ENCODE measurements around the gene NUP37.
A peak's percentile ranks its signal among the peaks of the same experiment; 100 is the strongest.

Gene NUP37

GRCh38 chr12:102120564-102120873 lies 605 bp upstream of the NUP37 start:
- no peak for TF ChIP-seq CTCF (IDR thresholded peaks at IDR 0.05; ENCODE audit: poor library complexity, severe bottlenecking)
- Histone ChIP-seq H3K27ac (ENCODE audit: poor library complexity, severe bottlenecking) (peak overlapping the region; percentile 74), H3K9me3 (ENCODE audit: severe bottlenecking) (no peaks in the 10 kb centered on the region), H3K36me3 (ENCODE audit: low read depth) (peaks cover 51% of the 10 kb centered on the region), H3K4me3 (ENCODE audit: severe bottlenecking) (peak overlapping the region; percentile 84), H3K4me1 (ENCODE audit: insufficient read depth, poor library complexity, severe bottlenecking) (peaks cover 12% of the 10 kb centered on the region), H3K27me3 (ENCODE audit: insufficient read depth, poor library complexity, severe bottlenecking) (no peaks in the 10 kb centered on the region)
- DNase-seq (ENCODE audit: low spot score) (no peak), ATAC-seq (ENCODE audit: low read depth) (no peak)

- Histone ChIP-seq H3K9me3 (ENCODE audit: severe bottlenecking) (no peaks in the 10 kb centered on the region), H3K27ac (ENCODE audit: poor library complexity, severe bottlenecking) (no peak overlapping the region), H3K36me3 (ENCODE audit: low read depth) (peaks cover 53% of the 10 kb centered on the region), H3K4me3 (ENCODE audit: severe bottlenecking) (peak overlapping the region; percentile 84), H3K27me3 (ENCODE audit: insufficient read depth, poor library complexity, severe bottlenecking) (no peaks in the 10 kb centered on the region), H3K4me1 (ENCODE audit: insufficient read depth, poor library complexity, severe bottlenecking) (peaks cover 12% of the 10 kb centered on the region)
- no peak for DNase-seq (ENCODE audit: low spot score)
- no peak for TF ChIP-seq CTCF (IDR thresholded peaks at IDR 0.05; ENCODE audit: poor library complexity, severe bottlenecking)
- no peak for ATAC-seq (ENCODE audit: low read depth)
Measured at GRCh38 chr12:102118874-102119273, 1.0 kb downstream of the NUP37 start.

GRCh38 chr12:102116392-102116791 lies 3.5 kb downstream of the NUP37 start:
- peaks cover 63% of the 10 kb centered on the region for H3K36me3 ChIP-seq (ENCODE audit: low read depth)
- ATAC-seq (ENCODE audit: low read depth) (no peak), DNase-seq (ENCODE audit: low spot score) (no peak)
- H3K4me3 ChIP-seq (ENCODE audit: severe bottlenecking), result no peak overlapping the region
- H3K4me1 ChIP-seq (ENCODE audit: insufficient read depth, poor library complexity, severe bottlenecking), result peaks cover 4% of the 10 kb centered on the region
- H3K27ac ChIP-seq (ENCODE audit: poor library complexity, severe bottlenecking), result no peak overlapping the region
- H3K9me3 ChIP-seq (ENCODE audit: severe bottlenecking), result no peaks in the 10 kb centered on the region
- H3K27me3 ChIP-seq (ENCODE audit: insufficient read depth, poor library complexity, severe bottlenecking), result no peaks in the 10 kb centered on the region
- TF ChIP-seq CTCF (IDR thresholded peaks at IDR 0.05; ENCODE audit: poor library complexity, severe bottlenecking), result no peak

- H3K36me3 ChIP-seq (ENCODE audit: low read depth), result peaks cover 85% of the 10 kb centered on the region
- no peak overlapping the region for H3K4me3 ChIP-seq (ENCODE audit: severe bottlenecking)
- H3K27me3 ChIP-seq (ENCODE audit: insufficient read depth, poor library complexity, severe bottlenecking), result no peaks in the 10 kb centered on the region
- H3K9me3 ChIP-seq (ENCODE audit: severe bottlenecking), result no peaks in the 10 kb centered on the region
- DNase-seq (ENCODE audit: low spot score), result no peak
- peaks cover 4% of the 10 kb centered on the region for H3K4me1 ChIP-seq (ENCODE audit: insufficient read depth, poor library complexity, severe bottlenecking)
- no peak overlapping the region for H3K27ac ChIP-seq (ENCODE audit: poor library complexity, severe bottlenecking)
- no peak for TF ChIP-seq CTCF (IDR thresholded peaks at IDR 0.05; ENCODE audit: poor library complexity, severe bottlenecking)
- no peak for ATAC-seq (ENCODE audit: low read depth)
Measured at GRCh38 chr12:102114212-102114611, 5.7 kb downstream of the NUP37 start.

- no peaks in the 10 kb centered on the region for H3K27me3 ChIP-seq (ENCODE audit: insufficient read depth, poor library complexity, severe bottlenecking)
- TF ChIP-seq CTCF (IDR thresholded peaks at IDR 0.05; ENCODE audit: poor library complexity, severe bottlenecking), result no peak
- DNase-seq (ENCODE audit: low spot score) (no peak), ATAC-seq (ENCODE audit: low read depth) (no peak)
- no peaks in the 10 kb centered on the region for H3K9me3 ChIP-seq (ENCODE audit: severe bottlenecking)
- H3K4me3 ChIP-seq (ENCODE audit: severe bottlenecking), result no peak overlapping the region
- peaks cover 89% of the 10 kb centered on the region for H3K36me3 ChIP-seq (ENCODE audit: low read depth)
- H3K4me1 ChIP-seq (ENCODE audit: insufficient read depth, poor library complexity, severe bottlenecking), result no peaks in the 10 kb centered on the region
- no peak overlapping the region for H3K27ac ChIP-seq (ENCODE audit: poor library complexity, severe bottlenecking)
Measured at GRCh38 chr12:102110782-102111181, 9.1 kb downstream of the NUP37 start.
